Measurements from ENCODE around the gene AGMAT. TPM values are rescaled to one million over a fixed set of nuclear protein-coding genes. Genes with fewer than 3 reads are reported as not detected.

The AGMAT gene
- total RNA-seq, 4 donors from 2014 or later = not detected

GRCh38 chr1:15543251-15543588 lies 41.6 kb downstream of the AGMAT start:
- no peak for DNase-seq (ENCODE audit: low spot score in 2 of 2)
- TF ChIP-seq POLR2A (IDR thresholded peaks at IDR 0.05) (no peak), EP300 (IDR thresholded peaks at IDR 0.05) (no peak), CTCF (IDR thresholded peaks at IDR 0.05) (no peak)
- no peaks in the 10 kb centered on the region for H3K4me1 ChIP-seq
- WGBS, 2 donors = 92 to 95% methylated on average over 5 of the region's 5 CpGs
- H3K36me3 ChIP-seq = peaks cover 0 to 92% (median 19%) of the 10 kb centered on the region in 3 donors
- no peak overlapping the region for H3K4me3 ChIP-seq
- no peaks in the 10 kb centered on the region for H3K27me3 ChIP-seq
- no peak overlapping the region for H3K27ac ChIP-seq
- H3K9me3 ChIP-seq = no peaks in the 10 kb centered on the region

- H3K4me3 ChIP-seq = no peak overlapping the region
- DNase-seq (ENCODE audit: low spot score in 2 of 2) = no peak
- H3K9me3 ChIP-seq = no peaks in the 10 kb centered on the region
- no peaks in the 10 kb centered on the region for H3K27me3 ChIP-seq
- no peak for TF ChIP-seq POLR2A (IDR thresholded peaks at IDR 0.05)
- TF ChIP-seq EP300 (IDR thresholded peaks at IDR 0.05) = no peak
- TF ChIP-seq CTCF (IDR thresholded peaks at IDR 0.05) = no peak
- H3K27ac ChIP-seq = no peak overlapping the region
- peaks cover 0 to 92% (median 13%) of the 10 kb centered on the region in 3 donors for H3K36me3 ChIP-seq
- H3K4me1 ChIP-seq = no peaks in the 10 kb centered on the region
- 78 to 88% methylated on average over 7 of the region's 7 CpGs for WGBS, 2 donors
Observed at GRCh38 chr1:15542388-15543250, 42.2 kb downstream of the AGMAT start.

- TF ChIP-seq EP300 (IDR thresholded peaks at IDR 0.05) (no peak), CTCF (IDR thresholded peaks at IDR 0.05) (no peak), POLR2A (IDR thresholded peaks at IDR 0.05) (no peak)
- H3K27me3 ChIP-seq = no peaks in the 10 kb centered on the region
- no peaks in the 10 kb centered on the region for H3K4me1 ChIP-seq
- H3K36me3 ChIP-seq = peaks cover 4 to 94% (median 9%) of the 10 kb centered on the region in 3 donors
- H3K4me3 ChIP-seq = no peak overlapping the region
- WGBS, 2 donors = 84 to 96% methylated on average over 4 of the region's 4 CpGs
- DNase-seq (ENCODE audit: low spot score in 2 of 2) = no peak
- no peaks in the 10 kb centered on the region for H3K9me3 ChIP-seq
- H3K27ac ChIP-seq = no peak overlapping the region
Observed at GRCh38 chr1:15541231-15541792, 43.5 kb downstream of the AGMAT start.

GRCh38 chr1:15540186-15540585 lies 44.7 kb downstream of the AGMAT start:
- Histone ChIP-seq H3K36me3 (peaks cover 4 to 92% (median 9%) of the 10 kb centered on the region in 3 donors), H3K27ac (no peak overlapping the region), H3K9me3 (no peaks in the 10 kb centered on the region), H3K27me3 (no peaks in the 10 kb centered on the region), H3K4me1 (no peaks in the 10 kb centered on the region), H3K4me3 (no peak overlapping the region)
- WGBS, 2 donors = 83 to 86% methylated on average over 8 of the region's 8 CpGs
- no peak for DNase-seq (ENCODE audit: low spot score in 2 of 2)
- TF ChIP-seq CTCF (IDR thresholded peaks at IDR 0.05) (no peak), POLR2A (IDR thresholded peaks at IDR 0.05) (no peak), EP300 (IDR thresholded peaks at IDR 0.05) (no peak)

GRCh38 chr1:15538771-15539170 lies 46.1 kb downstream of the AGMAT start:
- TF ChIP-seq EP300 (IDR thresholded peaks at IDR 0.05) = no peak
- no peak for TF ChIP-seq POLR2A (IDR thresholded peaks at IDR 0.05)
- H3K4me1 ChIP-seq = no peaks in the 10 kb centered on the region
- H3K9me3 ChIP-seq = no peaks in the 10 kb centered on the region
- DNase-seq (ENCODE audit: low spot score in 2 of 2) = no peak
- H3K4me3 ChIP-seq = no peak overlapping the region
- WGBS, 2 donors = 67 to 85% methylated on average over 6 of the region's 6 CpGs
- H3K36me3 ChIP-seq = peaks cover 4 to 92% (median 9%) of the 10 kb centered on the region in 3 donors
- H3K27me3 ChIP-seq = no peaks in the 10 kb centered on the region
- no peak overlapping the region for H3K27ac ChIP-seq

Measured in tibial nerve (tissue), 4 donors.